ENCODE results near the gene TUBA3E. TPM values are rescaled to one million over a fixed set of nuclear protein-coding genes. Genes with fewer than 3 reads are reported as not detected.
"Not testable (repeated sequence)": the region's sequence is repeated elsewhere in the genome, so short reads cannot be mapped to it uniquely, and the experiment has no call there.

Gene TUBA3E
- total RNA-seq, 1 experiment from 2014 or later = not detected

DNA sequence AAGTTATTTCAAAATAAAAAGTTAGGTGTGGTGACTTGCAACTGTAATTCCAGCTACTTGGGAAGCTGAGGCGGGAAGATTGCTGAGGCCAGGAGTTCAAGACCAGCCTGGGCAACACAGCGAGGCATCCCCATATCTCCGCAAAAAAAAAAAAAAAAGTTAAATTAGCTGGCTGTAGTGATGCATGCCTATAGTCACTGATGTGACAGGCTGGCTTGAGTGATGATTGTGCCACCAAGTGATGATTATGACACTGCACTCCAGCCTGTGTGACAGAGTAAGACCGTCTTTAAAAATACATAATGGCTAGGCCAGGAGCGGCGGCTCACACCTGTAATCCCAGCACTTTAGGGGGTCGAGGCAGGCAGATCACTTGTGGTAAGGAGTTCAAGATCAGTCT lies 28.3 kb downstream of the TUBA3E start:
- in situ Hi-C loops (cut with HindIII; ENCODE audit: low sequenced_read_pairs) = no loop called here
- DNase-seq (ENCODE audit: low spot score) = no peak

DNA sequence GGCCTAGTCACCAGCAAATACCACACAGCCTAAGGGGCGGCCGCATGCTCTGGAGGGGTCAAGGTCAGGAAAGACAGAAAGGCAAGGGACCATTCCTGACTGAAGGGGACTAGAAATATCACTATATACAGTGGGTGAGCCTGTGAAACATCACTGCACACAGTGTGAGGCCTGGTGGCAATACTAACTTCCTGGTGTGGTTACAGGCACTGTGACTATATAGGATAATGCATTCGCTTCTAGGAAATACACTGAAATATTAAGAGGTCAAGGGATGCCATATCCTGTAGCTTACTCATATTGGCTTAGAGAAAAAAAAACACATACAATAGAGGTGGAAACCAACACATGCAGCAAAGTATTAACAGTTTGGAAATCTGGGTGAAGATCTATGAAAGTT lies 29.1 kb downstream of the TUBA3E start:
- DNase-seq (ENCODE audit: low spot score); in situ Hi-C loops (cut with HindIII; ENCODE audit: low sequenced_read_pairs): not testable (repeated sequence)

DNA sequence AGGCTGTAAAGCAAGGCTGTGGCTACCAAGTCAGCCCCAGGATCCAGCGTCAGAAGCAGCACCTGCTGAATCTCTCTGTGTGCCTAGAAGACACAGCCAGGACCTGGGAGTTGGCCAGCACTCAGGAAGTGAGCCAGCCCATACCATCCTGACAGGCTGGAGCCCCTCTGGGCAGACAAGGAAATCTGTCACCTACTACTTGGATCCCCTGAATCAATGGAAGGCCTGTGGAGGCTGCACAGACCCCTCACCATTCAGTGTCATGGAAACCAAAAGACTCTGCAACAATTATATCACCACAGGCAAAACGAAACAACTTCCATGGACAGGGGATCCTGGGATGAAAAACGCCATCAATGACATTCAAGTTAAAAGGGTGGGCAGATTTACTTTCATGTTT lies 31.6 kb downstream of the TUBA3E start:
- DNase-seq (ENCODE audit: low spot score); in situ Hi-C loops (cut with HindIII; ENCODE audit: low sequenced_read_pairs): not testable (repeated sequence)

DNA sequence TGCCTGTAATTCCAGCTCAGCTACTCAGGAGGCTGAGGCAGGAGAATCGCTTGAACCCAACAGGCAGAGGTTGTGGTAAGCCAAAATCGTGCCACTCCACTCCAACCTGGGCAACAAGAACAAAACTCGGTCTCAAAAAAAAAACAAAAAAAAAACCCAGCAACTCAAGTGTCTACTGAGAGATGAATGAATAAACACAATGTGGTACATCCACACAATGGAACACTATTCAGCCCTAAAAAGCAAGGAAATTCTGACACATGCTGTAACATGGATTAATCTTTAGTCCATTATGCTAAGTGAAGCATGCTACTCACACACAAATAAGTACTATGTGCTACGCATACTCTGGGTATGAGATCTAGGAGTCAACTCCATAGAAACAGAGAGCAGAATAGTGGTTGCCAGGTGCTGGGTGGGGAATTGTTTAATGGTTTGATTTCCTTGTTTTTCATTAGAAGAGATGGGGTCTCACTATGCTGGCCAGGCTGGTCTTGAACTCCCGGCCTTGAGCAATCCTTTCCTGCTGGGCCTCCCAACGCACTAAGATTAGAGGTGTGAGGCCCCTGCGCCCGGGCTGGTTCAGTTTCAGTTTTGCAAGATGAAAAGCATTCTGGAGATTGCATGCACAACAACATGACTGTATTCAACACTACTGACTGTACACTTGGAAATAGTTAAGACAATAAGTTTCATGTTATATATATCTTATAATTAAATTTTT lies 32.8 kb downstream of the TUBA3E start:
- in situ Hi-C loops (cut with HindIII; ENCODE audit: low sequenced_read_pairs) = no loop called here
- DNase-seq (ENCODE audit: low spot score) = no peak

DNA sequence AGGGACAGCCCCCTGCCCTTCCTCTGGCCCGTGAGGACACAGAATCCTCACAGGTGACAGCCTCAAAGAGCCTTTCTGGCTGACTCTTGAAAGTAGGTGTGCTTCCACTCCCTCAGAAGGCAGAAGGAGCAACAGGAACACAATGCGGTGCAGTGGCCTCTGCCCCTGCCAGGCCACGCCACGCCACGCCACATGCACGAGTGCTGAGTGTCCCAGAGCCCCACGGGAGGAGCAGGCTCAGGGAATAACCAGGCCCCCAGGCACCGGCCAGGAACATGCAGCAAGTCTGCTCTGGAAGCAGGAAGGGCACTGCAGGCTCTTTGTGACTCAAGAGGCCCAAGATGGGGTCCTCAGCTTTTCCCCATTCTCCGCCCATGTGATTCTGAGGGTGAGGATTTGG lies 35.3 kb downstream of the TUBA3E start:
- in situ Hi-C loops (cut with HindIII; ENCODE audit: low sequenced_read_pairs) = no loop called here

DNA sequence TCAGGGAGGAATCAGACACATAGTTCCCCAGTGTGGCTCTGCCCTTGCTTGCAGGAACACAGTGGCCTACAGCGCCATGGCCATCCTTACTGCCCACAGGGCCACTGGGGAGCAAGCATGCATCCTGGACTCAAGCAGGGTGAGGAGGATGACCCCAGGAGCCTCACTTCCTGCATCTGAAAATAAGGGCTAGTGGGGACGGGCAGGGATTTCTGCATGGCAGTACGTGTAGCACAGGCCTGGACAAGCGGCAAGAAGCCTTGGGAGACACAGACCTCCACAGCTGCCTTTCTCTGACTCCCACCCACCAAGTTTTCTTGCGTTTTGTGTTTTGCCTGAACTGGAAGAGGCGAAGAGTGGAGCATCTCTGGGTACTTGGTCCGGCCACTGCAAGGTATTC lies 35.8 kb downstream of the TUBA3E start:
- in situ Hi-C loops (cut with HindIII; ENCODE audit: low sequenced_read_pairs); DNase-seq (ENCODE audit: low spot score): not testable (repeated sequence)

More for the DNA sequence above, 35.3 kb downstream of the TUBA3E start:
- DNase-seq (ENCODE audit: low spot score) = no peak

DNA sequence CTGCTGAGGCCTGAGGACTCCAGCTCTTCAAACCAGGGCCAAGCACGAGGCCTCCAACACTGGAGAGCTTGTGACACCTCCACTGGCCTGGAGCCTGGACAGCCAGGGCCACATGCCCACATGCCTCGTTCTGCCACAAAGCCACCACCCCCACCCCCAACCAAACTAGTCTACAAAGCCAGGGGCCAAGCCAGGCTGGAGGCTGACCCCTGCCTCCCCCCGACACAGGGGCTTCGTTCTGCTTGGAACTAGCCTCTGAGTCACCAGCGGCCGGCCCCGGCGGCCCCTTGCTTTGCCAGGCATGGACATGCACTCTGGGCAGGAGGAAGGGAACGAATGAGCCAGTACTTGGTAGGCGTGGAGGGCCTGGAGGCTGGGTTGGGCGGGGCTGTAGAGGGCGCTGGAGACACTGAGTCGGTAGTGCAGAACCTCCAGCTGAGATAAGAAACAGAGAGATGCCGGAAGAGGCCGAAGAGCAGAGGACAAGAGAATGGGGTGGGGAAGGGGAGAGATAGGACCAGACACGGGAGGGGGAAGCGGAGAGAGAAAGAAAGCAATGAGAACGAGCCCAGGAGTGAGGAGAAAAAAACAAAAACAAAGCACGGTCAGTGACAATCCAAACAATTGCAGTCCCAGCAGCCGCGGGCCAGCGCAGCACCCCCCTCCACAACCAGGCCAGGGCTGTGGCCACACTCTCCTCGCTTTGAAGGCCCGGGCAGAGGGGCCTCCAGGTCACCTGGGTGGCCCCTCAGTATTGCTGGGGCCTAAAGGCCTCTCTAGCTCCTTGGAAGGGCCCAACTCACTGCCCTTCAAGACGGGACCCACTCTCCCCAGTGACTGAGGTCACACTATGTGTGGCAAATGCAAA lies 37.2 kb downstream of the TUBA3E start:
- in situ Hi-C loops (cut with HindIII; ENCODE audit: low sequenced_read_pairs) = not testable (repeated sequence)

DNA sequence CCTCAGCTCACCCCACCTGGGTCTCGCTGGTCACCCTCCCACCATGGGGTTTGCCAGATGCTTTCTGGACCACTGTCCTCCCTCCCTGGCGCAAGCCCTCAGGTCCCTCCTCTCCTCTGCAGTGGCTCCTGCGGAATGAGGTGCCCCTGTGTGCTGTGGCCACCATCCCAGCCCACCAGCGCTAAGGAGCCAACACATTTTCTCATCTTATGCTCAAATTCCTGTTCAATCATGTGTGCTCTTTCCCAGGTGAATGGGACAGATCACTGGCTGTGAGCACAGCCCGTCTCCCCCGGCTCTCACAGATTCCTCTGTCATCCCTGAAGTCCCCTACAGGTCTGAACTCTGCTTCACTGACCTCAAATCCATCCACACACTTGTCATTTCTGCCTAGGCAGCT lies 38.1 kb downstream of the TUBA3E start:
- in situ Hi-C loops (cut with HindIII; ENCODE audit: low sequenced_read_pairs) = no loop called here
- no peak for DNase-seq (ENCODE audit: low spot score)

More for the DNA sequence above, 37.2 kb downstream of the TUBA3E start:
- DNase-seq (ENCODE audit: low spot score) = not testable (repeated sequence)

DNA sequence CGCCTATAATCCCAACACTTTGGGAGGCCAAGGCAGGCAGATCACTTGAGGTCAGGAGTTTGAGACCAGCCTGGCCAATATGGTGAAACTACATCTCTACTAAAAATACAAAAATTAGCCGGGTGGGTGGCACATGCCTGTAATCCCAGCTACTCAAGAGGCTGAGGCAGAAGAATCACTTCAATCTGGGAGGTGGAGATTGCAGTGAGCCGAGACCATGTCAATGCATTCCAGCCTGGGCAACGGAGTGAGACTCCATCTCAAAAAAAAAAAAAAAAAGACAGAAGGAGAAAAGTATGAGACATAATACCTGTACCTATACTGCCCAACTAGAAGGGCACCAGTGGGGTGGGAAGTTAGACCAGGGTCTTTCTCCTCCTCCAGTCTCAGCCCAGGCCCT lies 38.9 kb downstream of the TUBA3E start:
- in situ Hi-C loops (cut with HindIII; ENCODE audit: low sequenced_read_pairs); DNase-seq (ENCODE audit: low spot score): not testable (repeated sequence)

DNA sequence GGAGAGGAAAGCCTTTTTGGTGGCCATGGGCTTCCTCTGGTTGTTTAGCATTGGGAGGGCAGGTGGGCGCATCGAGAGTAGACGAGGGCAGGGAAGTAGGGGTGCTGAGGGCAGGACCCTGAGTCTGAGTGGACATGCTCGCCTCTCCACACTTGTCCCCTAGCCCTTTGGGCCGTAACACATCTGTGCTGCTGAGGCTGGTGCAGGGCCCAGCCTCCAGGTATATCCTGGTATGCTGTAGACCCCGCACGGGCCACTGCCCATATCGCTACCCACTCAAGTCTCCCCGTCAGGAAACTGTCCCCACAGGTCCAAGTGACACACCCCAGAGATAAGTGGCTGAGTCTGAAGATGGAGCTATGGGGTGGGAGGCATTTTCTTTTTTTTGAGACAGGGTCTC lies 39.6 kb downstream of the TUBA3E start:
- DNase-seq (ENCODE audit: low spot score) = no peak
- in situ Hi-C loops (cut with HindIII; ENCODE audit: low sequenced_read_pairs) = no loop called here

DNA sequence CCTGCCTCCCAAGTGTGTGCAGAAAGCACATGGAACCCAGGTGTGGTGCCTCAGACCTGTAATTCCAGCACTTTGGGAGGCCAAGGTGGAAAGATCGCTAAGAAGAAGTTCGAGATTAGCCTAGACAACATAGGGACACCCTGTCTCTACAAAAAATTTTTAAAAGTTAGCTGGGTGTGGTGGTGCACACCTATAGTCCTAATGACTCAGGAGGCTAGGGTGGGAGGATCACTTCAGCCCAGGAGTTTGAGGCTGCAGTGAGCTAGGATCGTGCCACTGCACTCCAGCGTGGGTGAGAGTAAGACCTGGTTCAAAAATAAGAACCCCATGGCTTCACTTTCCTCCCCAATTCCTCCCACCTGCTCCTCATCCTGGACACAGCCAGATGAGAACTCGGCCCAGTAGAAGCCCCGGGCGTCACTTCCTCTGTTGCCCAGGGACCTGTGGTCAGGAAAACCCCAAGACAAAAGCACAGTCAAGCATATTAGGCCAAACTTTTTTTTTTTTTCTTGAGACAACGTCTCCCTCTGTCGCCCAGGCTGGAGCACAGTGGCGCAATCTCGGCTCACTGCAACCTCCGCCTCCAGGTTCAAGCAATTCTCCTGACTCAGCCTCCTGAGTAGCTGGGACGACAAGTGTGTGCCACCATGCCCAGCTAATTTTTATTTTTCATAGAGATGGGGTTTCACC lies 40.3 kb downstream of the TUBA3E start:
- DNase-seq (ENCODE audit: low spot score); in situ Hi-C loops (cut with HindIII; ENCODE audit: low sequenced_read_pairs): not testable (repeated sequence)

DNA sequence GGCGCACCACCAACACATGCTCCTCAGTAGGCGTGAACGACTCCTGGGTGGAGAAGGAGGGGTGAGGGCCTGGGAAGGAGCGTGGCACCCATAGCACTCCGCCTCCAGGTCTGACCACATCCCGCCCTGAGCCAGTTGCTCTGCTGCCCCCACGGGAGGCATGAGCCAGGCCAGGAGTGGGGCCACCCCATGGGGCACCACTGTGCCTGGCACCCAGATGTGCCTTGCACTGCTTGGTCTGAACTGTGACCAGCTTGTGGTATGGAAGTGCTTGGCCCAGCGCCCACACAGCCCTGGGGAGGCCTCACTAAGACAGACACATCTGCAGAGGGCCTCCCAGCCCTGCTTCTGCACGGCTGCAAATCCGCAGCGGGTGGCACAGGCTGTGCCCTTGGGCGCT lies 40.9 kb downstream of the TUBA3E start:
- in situ Hi-C loops (cut with HindIII; ENCODE audit: low sequenced_read_pairs); DNase-seq (ENCODE audit: low spot score): not testable (repeated sequence)

DNA sequence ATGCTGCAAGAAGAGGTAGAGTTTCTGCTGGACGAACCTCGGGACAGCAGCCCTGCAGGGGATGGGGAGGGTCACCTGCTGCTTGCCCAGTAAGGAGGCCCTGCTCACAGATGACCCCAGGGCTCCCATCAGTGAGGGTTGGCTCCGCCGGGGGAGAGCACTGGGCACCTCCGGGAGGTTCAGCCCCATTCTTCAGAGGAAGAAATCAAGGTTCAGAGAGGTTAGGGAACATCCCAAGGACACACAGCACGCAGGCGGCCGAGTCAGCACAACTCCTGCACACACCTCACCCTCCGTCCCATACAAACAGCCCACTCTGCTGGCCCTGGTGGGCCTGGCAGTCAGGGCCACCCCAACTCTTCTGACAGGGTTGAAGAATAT lies 41.6 kb downstream of the TUBA3E start:
- DNase-seq (ENCODE audit: low spot score) = no peak
- in situ Hi-C loops (cut with HindIII; ENCODE audit: low sequenced_read_pairs) = no loop called here

DNA sequence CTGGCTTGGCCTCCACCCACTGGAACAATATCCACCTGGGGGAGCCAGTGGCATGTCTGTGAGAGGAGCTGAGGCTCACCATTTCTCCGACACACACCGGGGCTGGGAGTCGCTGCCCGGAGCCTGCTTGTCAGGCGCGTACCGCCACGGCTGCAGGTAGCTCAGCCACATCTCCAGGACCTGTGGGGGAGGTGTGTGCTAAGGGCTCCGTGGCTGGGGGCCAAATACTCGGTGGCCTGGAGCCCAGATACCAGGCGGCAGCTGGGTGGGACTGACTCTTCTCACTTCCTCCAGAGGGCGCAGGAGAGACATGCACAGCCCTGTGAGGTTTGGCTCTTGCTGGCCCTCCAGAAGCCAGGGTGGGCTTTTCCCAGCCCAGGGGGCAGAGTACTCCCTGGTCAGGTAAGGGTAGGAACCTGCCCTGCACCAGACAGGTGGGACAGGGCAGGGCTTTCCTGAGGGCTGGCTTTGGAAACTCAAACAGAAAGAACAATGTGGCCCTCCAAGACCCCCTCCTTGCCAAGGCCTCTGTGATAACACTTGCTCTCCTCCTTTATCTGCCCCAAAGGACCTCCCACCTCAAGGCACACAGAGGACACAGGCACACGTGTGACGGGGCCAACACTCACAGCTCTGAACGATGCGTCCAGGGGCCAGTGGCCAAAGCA lies 42.1 kb downstream of the TUBA3E start:
- peak; percentile 83 for DNase-seq (ENCODE audit: low spot score)
- in situ Hi-C loops (cut with HindIII; ENCODE audit: low sequenced_read_pairs) = not testable (repeated sequence)

DNA sequence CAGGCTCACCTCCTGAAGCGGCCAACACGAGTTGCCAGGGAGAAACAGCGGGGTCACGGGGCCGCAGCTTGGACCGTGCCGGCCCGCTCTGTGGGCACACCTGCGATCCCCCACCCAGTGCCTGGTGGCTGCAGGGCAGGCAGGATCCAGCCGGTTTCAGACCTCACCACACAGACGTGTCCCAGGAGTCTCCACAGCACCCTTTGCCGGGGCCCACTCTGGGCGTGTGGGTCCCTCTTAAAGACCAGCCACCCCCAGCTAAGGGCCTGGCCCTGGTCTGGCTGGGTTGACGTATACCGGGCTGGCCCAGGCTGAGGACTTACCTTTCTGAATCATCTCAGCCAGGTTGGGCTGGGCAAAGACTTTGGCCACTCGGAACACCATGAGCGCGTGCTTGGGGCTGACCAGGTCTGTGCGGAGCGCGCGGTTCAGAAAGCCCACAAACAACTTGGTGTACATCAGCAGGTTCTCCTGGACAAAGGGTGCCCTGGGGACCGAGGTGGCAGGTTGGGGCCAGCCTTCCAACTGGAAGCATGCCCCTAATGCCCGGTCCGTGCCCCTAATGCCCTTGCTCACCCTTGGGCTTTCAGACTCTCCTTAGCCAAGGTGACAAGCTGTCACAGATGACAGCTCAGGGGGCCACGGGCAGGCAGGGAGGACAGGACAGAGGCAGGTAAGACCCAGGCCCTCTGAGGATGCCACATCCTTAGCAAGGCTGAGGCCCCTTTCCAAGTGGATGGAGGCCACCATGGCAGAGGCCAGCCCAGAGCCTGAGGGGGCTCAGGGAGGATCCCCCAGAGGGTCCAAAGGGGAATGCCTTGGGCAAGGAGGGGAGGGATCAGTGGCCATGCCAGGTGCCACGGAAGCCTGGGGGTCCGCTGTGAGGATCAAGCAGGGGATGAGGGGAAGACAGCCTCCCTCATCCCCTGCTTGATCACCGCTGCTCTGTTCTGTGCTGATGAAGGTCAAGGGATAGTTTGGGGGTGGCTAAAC lies 43.2 kb downstream of the TUBA3E start:
- no peak for DNase-seq (ENCODE audit: low spot score)
- in situ Hi-C loops (cut with HindIII; ENCODE audit: low sequenced_read_pairs) = no loop called here

DNA sequence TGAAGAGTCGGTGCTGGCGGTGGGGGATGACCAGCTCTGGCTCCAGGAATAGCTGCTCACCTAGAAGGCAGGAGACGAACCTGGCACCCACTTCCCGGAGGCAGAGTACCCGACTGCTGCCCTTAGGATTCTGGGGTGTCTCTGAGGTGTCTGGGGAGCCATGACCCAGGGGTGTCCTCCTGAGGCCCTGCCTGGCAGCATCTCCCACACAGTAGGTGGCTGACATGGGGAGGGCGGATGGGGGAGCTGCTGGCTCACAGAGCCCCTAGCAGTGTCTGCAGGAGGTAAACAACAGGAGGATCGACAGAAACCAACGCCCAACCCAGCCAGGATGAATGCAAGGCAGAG lies 43.8 kb downstream of the TUBA3E start:
- in situ Hi-C loops (cut with HindIII; ENCODE audit: low sequenced_read_pairs) = not testable (repeated sequence)

DNA sequence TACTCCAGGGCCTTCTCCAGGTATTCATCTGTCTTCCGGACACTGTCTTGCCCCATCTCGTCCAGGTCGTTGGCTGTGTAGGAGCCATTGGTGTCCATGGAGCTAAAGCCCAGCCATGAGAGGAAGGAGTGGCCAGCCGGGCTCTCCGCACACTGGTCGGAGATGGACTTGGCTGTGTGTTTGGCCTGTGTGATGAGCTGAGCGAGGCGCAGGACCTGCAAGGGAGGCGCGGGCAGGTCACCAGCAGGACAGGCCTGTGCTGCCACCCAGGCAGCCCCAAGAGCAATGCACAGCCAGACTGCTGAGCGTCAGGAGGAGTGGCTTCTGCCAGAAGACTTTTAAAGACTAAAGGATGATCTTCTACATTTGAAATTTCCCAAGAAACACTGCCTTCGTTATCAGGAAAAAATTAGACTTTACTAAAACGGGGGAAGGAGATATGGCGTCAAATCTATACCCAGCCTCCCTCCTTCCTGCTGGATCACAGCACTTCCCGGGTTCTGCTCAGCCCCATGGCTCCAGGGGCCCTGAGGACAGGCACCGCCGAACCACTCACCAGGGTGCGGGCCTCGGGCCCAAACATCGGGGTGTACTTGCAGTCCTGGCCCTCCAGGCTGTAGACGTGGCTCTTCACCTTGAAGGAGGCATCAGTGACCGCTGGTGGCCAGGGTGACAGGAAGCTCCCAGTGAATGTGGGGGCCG lies 44.4 kb downstream of the TUBA3E start:
- in situ Hi-C loops (cut with HindIII; ENCODE audit: low sequenced_read_pairs); DNase-seq (ENCODE audit: low spot score): not testable (repeated sequence)

More for the DNA sequence above, 43.8 kb downstream of the TUBA3E start:
- not testable (repeated sequence) for DNase-seq (ENCODE audit: low spot score)

Data from G401 (cell line).